GM21390 (cell line): ENCODE results near the gene LRRC14B.
"Not testable (repeated sequence)": the region's sequence is repeated elsewhere in the genome, so short reads cannot be mapped to it uniquely, and the experiment has no call there.

Experiments used
- ATAC-seq: cut with Tn5 transposase; IDR thresholded peaks from one replicate; pipeline ENCODE4 v1.9.1; 2021; ENCODE audit not compliant: unreplicated experiment

Gene LRRC14B

DNA sequence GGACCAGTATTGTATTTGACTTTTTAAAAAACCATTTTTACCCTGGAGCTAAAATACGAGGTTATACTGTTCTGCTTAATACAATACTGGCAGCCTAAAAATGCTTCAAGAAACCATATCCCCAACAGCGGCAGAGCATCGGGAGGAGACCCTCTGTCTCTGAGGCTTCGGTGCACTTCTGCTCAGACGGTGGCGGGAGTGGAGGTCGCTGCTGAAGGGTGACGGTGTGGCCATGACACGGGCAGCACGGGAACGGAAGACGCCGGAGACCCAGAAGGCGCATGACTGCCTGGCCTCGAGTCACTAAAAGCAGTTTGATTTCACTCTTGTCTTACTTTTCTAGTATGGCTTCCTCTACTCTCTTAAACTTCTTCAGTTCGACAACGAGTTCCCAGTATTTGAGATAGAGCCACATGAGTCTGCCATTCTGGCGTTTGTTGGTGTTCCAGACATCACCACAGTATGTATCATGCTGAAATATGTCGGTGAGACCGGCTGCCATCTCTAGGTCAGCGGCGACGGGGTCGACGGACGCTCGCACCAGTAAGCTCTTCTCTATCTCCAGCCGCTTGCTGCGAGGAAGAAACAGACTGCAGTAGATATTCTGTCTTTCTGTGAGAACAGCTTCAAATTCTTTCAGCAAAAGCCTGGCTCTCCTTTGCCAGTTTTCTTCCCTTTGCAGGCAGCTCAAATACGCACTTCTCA lies 13.8 kb downstream of the LRRC14B start:
- ATAC-seq, result no peak

DNA sequence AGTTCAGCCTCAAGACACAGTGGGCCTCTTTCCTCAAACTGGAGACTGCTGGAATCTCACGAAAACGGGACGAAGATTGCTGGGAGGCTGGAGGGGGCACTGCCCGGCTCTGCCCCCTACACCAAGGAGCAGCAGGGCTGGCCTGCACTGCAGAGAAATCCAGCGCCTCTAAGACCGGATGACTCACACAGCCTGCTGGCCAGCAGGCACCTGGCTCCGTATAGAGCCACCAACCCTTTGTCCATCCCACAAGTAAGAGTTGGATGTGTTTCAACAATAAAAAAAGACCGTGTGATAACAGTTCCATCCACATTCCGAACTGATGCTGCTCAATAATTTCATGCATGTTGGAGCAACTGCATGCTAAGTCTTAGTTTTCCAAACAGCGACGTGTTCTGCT lies 15.1 kb downstream of the LRRC14B start:
- ATAC-seq, result no peak

GRCh38 chr5:206927-207536 lies 15.7 kb downstream of the LRRC14B start:
- no peak for ATAC-seq

DNA sequence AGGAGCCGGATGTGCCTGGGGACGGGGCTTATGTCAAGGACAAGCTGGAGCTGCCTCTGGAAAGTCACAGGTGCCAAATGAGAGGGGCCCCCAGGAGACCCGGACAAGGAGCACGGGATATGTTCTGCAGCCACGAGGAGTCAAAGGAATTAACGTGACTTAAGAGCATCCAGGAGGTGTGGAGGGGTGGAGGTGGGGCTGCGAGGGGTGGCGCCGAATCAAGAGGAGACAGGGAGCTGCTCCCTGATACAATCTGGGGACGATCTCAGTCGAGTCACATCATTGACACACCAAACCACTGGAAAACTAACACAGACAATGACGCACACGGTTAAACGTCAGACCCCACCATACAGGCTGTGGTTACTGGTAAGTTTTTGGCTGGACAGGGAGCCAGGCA lies 16.3 kb downstream of the LRRC14B start:
- ATAC-seq, result no peak

- ATAC-seq, result no peak
Measured at GRCh38 chr5:208449-209114, 17.3 kb downstream of the LRRC14B start.

GRCh38 chr5:213803-214395 lies 22.6 kb downstream of the LRRC14B start:
- no peak for ATAC-seq

DNA sequence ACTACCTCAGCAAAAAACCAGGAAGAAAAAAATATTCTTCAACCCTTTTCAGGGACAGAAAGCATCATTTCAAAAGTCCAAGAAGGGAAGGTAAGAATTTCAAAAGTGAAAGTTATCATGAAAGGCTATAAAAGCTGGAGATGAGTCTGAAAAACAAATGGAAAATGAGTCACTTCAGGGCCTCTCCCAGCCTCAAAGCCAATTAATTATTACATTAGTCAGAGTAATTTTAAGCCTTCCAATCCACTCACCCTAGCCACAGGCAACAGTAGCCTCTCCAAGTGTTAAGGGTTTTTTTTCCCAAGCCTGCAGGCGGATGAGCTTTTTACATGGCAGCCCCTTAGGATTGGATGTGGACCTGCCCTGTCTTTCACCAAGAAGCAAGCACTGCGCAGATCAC lies 24.0 kb downstream of the LRRC14B start:
- not testable (repeated sequence) for ATAC-seq

- ATAC-seq, result not testable (repeated sequence)
Measured at GRCh38 chr5:216076-216475, 24.8 kb downstream of the LRRC14B start.

DNA sequence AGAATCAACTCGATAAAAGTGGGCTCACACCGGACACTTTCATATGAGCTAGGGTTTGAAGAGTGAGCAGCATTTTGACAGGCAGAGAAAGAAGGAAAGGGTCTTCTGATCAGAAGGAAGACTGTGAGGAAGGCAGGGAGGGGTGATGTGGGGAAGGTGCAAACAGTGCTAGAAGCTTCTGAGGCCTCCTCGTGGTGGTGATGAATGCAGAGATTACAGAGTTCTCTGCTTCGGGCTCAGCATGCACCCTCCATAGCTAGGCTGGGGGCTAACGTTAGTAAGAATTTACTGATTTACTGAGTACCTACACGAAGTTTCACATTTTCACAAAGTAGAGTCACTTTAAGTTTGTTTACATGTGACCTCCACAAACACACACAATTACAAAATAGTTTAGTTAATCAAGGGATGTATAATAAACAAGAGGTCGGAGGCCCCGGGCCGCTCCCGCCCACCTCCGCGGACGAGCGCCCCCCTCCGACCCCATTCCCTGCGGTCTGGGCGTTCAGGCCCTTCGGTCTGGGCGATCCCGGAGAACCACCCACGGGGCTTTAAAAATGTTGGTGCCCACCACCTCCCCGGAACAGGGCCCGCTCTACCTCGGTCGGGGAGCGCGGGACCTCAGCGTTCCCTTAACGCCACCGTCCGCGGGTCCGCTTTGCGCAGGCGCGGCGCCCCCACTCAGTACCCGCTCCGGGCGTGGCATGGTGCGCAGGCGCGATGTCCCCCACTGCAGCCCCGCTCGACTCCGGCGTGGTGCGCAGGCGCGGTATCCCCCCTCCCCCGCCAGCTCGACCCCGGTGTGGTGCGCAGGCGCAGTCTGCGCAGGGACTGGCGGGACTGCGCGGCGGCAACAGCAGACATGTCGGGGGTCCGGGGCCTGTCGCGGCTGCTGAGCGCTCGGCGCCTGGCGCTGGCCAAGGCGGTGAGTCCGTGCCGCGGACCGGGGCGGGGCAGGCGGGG lies 26.5 kb downstream of the LRRC14B start, which contains the start of the genes CCDC127 and SDHA:
Gene CCDC127, minus strand, starts transcription at position 660 of the 963 bp plus-strand sequence. CDS start 1,304 bp downstream, outside the sequence.
Gene SDHA, plus strand, starts transcription at position 827 of the 963 bp plus-strand sequence. Its CDS starts 36 bp downstream, at position 863.
- ATAC-seq, result peak; percentile 67

DNA sequence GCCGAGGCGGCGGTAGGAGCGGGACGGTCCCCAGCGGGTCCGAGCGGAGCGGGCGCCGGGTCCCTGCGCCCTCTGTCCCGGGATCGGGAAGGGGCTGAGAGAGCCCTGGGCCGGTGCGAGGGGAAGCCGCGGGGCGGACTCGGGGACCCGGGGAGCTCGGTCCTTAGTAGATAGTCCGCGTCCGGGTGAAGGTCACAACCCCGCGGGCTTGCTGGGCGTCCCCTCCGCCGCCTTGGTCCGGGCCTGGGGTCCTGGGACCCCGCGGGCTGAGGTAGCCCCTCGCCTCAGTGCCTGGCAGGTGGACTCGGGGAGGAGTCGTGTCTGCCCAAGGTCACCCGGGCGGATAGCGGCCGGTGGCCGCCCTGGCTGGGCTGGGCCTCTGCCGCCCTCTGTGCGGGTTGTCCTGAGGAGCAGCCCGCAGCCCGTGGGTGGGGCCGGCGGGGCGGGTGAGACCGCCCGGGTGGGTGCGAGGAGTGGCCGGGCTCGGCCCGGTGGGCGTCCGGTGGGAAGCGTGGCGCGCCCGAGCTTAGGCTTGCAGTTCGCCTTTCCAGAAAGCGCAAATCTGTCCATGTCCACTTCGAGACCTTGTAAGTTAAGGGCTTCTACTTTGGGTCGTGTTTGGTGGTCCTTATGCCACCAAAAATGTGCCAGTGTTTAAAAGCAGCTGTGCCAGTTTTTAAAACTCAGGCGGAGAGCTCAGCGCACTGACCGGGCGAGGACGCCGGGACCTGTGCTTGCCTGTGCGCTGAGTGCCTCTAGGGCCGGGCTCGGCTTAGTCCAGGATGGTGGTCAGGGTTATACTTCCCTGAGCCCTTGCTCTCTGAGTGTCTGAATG lies 27.4 kb downstream of the LRRC14B start:
- peak; percentile 32 for ATAC-seq

- ATAC-seq, result no peak
Measured at GRCh38 chr5:219460-219863, 28.2 kb downstream of the LRRC14B start.

GRCh38 chr5:219991-220390 lies 28.7 kb downstream of the LRRC14B start:
- ATAC-seq, result peak; percentile 31

GRCh38 chr5:222951-223715 lies 31.8 kb downstream of the LRRC14B start:
- ATAC-seq, result not testable (repeated sequence)

- no peak for ATAC-seq
Measured at GRCh38 chr5:223791-224190, 32.5 kb downstream of the LRRC14B start.

DNA sequence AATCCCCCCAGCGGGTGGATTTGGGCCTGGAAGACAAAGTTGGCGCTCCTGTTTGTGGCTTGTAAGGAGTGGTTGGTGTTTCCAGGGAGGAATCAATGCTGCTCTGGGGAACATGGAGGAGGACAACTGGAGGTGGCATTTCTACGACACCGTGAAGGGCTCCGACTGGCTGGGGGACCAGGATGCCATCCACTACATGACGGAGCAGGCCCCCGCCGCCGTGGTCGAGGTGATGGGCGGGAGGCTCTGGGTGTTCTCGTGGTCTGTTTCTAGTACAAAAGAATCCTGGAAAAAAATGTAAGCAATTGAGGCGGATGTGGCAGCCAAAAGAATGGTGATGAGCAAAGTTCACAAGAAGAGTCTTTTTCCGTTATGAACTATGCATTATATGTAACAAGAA lies 34.0 kb downstream of the LRRC14B start:
- ATAC-seq, result no peak

DNA sequence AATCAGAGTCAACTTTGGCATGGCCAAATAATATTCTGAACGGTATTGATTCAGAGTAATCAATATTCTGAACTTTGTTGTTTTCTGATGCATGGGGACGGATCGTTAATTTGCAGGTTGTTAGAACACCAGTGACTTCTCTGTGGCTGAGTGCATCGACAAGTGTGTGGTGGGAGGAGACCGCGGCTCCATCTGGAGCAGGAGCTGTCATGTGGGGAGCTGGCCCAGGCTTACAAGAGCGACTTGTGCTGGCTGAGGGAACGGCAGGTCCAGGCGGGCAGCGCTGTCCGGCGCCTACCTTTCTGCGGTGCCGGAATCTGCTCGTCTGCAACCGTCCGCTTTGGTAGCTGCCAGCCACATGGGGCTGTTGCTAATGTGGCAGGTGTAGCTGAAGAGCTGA lies 36.1 kb downstream of the LRRC14B start:
- not testable (repeated sequence) for ATAC-seq

GRCh38 chr5:228886-229285 lies 37.6 kb downstream of the LRRC14B start:
- no peak for ATAC-seq

- ATAC-seq, result no peak
Measured at GRCh38 chr5:230711-231110, 39.4 kb downstream of the LRRC14B start.

- ATAC-seq, result no peak
Measured at GRCh38 chr5:231661-232060, 40.4 kb downstream of the LRRC14B start.
